ENCODE results near the gene RELCH.

RELCH gene

DNA sequence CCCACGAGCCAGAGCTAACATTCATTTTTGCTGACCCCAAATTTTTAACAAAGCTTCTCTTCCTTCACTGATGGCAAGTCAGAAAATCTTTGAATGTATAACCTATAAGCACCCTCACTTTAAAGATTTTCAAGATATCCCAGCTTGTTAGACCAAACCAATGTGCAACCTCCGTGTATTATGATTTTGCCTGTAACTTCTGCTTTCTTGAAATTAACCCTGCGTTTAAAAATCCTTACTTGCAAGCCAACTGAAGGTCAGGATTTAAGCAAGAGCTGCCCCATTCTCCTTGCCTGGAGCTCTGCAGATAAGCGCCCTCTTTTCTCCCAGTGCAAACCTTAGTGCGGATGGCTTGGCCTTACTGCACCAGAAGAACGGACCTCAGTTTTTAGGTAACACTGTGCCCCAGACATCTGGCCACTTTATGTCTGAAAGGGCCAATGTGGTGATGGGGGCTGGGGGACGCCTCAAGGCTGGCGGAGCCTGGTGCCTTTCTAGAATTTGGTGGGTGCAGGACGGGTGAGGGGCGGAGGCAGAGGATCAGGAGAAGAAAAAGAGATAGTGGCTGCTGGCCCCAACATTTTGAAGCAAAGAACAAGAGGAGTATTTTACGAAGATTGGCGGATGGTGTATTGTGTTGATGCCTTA lies 137.2 kb downstream of the RELCH start:
- DNase-seq = peak; percentile 26

DNA sequence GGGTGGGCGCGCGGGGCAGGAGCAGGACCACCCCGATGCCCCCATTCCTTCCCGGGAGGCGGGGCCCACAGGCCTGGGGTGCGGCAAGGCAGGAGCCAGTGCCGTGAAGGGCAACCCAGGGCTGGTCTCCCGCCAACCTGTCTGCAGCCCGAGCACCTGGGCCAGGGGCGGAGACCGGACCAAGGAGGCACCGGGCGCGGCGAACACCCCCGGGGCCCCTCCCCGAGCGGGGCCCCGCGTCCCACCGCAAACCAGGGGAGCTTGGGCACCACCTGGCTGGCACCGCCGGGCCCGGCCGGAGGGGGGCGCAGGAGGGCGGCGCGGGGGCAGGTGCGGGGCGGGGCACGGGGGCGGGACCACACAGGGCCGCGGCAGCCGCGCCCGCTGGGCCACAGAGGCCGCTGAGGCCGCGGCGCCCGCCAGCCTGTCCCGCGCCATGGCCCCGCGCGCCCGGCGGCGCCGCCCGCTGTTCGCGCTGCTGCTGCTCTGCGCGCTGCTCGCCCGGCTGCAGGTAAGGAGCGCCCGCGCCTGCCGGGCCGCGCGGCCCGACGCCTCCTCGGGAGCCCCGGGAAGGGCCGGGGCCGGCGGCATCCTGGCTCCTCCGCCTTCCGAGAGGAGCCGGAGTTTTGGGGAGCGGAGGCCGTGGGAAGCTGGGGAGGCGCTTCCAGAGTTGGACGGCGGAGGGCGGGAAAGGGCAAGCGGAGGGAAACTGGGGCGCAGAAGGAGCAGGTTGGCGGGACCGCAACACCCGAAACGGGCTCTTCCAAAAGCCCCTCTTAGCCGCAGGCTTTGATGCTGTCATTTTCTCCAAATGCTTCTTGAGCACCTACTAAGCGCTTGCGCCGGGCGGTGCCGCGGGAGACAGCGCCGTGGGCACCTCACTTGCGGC lies 138.1 kb downstream of the RELCH start, which contains the start of gene TNFRSF11A:
TSS of gene TNFRSF11A (plus strand) at position 394 of the 889 bp plus-strand sequence. CDS start at position 437, 43 bp downstream.
- peak; percentile 84 for DNase-seq

DNA sequence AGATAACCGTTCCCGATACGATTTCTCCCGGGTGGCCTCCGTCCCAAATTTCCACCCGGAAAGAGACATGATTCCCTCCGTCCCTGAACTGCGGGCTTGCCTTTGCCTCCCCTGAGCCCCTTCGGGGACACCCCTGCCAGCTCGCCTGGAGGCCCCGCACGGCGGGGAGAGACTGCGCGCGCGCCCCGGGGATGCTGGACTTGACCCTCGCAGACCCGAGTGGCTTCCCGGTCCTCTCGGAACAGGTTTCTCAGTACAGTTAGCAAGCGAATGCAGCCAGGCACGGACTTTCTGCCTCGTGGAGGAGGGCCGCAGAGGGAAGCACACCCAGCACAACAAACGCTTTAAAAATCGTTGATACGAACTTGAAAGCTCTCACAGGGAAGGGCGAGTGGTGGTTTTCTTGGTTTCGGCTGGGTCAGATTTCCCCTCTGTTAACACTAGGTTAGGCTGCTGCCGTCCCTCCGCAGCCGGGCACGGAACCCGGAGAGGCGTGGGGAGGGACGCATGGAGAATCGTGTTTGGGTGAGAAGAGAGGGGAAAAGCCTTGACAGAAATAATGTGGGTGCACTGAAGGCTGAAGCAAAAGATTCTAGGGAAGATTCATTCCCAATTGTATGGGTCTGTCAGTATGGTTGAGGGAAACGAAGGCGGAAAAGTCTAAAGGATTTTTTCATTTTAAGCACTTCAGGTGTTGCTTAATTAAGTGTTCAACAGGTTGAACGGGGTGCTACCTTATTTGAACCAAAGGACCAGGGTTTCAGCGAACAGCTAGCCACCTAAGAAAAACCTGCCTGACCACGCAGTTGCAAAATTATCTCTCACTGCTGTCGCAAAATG lies 139.0 kb downstream of the RELCH start:
- DNase-seq = peak; percentile 56

DNA sequence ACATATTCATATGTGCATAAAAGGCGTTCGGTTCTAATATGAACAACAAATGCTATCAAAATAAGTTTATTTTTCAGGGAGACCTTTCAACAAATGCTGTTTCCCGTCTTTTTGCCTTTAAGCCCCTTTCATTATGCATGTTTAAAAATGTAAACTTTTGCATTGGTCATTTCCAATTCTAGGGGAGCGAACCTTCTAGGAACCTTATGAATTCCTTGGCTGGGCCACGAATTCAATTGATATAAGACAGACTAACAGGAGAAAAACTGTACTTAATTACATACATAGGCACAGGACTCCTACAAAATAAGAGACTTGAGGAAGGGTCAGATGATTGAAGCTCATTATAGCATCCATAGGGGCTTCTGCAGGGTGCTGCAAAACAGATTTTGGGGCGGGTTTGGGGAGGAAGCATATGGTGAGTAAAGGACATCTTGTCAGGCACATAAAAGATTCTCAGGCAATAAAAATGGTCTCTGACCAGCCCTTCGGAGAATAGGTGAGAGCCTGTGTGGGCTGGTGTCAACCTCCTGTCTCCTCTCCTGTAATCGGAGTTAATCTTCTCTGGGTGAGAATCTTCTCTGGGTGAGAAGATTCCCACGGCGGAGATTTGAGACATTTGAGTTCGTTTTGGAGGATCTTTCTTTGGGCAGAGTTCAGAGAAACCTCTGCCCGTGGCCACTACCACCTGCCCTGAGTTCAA lies 139.7 kb downstream of the RELCH start:
- no peak for DNase-seq

DNA sequence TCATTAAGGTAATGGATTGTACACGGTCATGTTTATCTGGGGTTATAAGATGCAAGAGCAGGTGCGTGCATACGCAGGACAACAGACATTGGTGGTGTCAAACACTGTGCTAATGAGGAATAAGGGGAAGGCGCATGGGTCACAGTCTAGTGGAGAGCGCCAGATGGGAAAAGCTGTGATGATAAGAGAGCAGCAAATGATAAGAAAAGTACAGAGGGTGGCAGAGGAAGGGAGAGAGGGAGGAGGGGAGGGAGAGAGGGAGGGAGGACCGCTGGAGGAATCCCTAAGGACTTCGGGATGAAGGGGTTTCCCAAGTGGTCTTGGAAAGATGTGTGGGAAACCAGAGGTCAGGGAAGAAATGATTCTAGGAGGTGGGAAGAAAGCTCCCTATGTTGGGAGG lies 140.9 kb downstream of the RELCH start:
- no peak for DNase-seq

DNA sequence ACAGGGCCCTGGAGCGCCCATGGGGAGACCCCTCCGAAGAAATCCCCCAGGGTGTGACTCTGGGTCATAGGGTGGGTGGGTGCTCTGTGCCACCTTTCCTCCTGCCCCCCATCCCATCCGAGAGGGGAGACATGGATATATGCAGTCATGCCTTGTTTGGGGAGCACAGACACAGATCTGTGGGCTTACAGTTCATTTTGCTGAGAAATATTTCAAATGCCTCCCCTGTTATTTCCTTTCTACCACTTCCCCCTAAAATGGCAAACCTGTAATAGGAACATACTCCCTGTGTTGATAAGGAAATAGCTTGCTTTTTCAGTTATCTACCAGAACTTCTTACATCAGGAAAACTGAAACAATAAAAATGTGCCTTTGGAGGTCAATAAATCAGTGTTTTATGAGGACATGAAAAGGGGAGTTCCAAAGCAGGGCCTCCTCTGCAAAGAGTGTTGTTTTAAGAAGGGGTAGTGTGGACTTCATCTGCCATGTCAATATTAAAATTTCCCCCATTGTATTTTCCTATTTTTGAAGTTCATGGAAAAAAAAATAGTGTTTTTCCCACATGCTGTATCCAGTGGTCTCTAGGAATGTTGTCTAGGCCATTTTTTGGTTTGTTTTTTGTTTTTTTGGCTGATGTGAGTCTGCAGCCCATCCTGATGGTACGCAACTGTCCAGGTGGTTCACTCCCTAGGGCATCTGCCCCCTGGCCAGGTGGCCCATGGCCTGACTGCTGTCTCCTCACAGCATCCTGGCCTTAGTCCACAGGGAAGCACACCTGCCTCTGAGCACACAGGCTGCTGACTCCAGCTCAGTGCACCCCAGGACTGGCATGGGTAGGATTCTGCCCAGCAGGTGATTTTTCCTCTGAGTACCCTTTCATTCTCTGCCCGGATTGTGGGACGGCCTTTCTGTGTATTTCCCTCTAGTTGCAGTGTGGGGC lies 141.8 kb downstream of the RELCH start:
- no peak for DNase-seq

DNA sequence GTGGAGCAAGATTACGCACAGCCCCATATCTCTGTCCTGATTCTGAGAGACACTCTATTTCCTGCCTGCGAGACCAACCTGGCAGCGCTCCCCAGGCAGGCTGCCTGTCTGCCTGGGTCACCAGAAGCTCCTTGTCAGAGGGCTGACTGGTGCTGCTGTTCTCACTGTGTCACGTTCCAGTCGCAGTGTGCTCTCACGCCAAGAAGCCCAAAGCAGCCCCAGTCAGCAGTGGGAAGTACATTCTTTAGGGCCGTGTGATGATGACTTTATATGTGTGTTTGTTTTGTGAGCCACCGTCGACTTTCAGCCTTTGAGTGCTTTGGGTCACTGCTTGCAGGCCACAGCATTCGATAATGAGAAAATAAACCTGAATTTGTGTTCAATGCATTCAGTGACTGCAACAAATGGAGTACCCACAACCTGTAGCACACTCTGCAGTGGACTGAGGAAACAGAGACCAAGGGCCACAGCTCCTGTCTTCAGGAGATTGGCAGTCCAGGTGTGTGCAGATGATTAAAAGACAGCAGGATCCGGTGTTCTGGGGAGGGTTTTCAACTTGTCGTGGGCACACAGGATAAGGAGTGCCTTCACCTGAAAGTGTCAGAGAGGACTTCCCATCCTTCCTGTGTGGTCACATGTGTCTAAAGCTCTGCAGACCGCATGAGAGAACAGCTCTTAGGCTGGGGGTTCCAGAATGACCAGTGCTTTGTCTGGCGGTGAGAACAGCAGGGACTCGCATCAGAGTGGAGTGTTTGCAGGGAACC lies 142.8 kb downstream of the RELCH start:
- DNase-seq = peak; percentile 43

DNA sequence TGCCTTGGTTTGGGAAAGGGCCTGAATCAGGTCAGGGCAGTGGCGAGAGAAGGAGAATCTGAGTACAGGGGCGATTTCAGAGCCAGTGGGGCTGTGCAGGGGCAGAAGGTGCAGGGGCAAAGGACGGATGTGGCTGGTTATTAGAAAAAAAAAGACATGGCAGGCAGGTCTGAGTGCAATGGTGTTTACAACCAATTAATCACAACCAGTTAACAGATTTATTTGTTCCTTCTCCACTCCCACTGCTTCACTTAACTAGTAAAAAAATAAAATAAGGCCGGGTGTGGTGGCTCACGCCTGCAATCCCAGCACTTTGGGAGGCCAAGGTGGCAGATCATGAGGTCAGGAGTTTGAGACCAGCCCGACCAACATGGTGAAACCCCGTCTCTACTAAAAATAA lies 143.6 kb downstream of the RELCH start:
- no peak for DNase-seq

DNA sequence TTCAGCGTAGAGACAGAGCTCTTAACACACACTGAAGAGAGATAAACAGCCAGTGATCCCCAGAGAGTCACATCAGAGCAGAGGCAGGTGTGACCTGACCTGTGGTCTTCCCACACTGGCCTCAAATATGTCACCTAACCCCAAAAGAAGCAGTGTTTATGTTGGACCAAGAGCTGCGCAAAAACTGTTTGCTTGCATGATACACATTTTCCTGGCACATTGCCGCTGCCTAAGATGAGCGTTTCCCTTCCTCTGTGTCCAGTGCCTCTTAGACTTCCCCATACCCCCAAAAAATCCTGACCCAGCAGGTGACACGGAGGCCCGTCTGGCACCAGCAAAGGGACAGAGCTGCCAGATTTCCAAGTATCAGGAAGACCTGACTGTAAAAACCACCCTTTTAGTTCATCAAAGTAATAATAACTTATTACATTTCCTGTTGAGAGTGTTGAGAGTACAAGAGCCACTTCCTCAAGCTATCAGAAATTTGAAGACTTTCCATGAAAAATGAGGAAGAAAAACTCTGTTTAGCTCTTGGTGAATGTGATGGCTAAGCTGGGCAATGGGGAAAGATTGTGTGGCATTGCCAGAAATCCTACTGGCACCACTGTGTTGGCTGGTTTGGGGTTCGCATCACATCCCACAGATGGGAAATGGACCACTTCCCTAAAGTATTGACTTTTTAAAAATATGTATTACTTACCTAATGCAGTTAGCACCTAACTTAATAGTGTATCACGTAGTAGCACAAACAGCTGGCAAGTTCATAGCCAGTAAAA lies 144.7 kb downstream of the RELCH start:
- DNase-seq = peak; percentile 77

DNA sequence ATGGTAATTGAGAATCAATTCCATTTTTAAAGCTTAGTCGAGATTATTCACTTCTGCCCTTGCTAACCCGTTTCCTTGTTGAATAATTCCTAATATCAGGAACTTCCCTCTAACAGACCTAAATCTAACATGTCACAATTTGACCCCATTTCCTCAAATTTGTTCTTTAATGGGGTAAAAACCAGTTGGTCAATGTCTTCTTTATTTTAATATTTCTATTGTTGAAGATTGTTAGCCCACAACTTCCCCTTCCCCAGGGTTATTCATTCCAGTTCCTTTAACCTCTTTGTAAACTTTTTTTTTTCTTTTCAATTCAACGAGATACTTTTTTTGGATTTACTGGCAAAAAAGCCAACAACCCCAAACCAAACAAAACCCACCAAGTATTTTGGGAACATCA lies 145.4 kb downstream of the RELCH start:
- DNase-seq = no peak

DNA sequence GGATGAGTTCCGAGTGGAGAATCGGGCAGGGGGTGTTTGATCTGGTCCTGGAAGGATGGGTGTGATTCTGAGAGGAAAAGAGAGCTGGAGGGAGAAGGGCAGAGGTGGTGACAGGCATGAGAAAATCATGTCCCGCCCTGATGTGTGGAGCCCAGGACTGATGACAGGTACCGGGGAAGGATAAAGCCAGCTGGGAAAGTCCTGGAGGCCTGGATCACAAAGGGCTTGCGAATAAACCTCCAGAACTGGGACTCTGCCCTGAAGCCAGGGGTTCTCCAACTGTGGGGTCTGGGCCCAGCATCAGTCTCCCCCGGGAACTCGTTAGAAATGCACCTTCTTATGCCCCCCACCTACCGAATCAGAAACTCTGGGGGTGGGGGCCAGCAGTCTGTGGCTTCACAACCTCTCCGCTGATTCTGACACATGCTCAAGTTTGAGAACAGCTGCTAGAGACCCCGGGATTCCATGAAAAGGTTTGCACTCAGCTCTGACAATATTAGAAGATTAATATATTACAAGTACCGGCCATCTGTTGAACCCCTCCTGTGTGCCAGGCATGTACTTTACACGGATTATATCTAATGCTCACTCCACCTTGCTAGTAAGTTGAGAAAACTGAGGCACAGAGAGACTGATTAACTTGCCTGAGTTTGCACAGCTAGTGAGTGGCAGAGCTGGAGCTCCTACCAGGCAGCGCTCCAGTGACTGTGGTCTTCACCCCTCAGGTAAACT lies 146.1 kb downstream of the RELCH start:
- DNase-seq = no peak

DNA sequence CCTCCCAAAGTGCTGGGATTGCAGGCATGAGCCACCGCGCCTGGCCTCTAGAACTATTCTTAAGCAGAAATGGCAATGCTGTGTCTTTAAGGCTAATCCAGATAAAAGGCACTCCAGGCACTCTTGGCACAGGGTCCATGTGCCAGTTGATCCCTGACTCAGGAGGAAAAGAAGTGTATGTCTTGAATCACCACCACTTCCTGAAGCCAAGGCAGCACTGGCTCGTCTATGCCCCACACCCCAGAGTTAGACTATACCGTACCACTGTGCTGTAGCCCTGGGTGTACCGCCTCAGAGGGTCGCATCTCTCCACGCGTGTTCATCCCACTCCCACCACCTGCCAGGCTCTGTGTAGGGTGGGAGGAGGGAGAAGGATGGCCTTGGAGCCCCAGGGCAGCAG lies 147.1 kb downstream of the RELCH start:
- DNase-seq = no peak

DNA sequence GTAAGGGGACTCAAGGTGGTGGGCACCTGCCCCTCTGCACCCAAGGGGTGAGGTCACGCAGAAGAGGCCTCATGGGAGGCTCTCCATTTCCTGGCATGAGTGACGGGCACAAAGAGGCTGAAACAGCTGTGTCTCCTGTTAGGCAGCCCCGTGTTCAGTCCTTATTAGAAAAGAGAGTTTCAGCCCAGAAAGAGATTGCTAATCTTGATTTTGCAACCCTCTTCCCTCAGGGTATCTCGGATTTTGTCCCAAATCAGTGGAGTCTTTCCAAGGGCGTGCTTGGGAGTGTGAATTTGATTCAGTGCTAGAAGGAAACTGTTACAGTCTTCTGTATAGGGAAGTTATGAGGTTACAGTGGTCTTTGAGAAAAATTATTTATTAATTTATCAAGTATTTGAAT lies 148.4 kb downstream of the RELCH start:
- DNase-seq = no peak

DNA sequence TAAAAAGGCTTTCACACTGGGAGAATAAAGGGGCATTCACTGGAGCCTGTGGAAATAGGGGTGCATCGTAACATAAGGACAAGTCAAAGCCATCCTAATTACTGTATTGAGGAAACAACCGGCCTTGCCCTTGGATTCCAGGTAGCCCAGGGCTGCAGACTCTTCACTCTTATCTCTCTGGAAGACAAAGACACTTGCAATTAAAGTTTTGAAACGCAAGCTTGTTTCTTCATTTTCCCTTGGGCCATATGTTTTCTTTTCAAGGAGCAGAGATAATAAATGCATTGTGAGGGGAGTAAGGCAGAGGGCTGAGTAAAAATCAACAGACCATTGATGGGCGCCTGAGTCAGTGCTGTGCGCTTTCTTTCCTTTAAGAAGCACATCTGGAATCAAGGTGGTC lies 149.6 kb downstream of the RELCH start:
- DNase-seq = no peak

DNA sequence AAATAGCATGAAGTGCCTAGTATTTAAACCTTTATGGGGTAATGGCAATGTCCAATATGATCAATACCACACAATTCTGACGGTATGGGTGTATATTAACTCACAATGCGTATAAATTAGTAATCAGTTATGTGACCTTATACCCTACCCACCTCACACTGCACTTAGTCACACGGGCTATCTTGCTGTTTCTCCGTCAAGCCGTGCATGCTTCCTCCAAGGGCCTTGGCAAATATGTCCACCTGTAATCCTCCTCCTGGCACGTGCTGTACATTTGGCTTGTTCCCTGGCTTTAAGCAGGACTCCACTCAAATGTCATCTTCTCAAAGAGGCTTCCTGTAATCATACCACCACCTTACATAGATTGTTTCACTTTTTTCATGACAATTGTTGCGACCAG lies 150.3 kb downstream of the RELCH start:
- no peak for DNase-seq

DNA sequence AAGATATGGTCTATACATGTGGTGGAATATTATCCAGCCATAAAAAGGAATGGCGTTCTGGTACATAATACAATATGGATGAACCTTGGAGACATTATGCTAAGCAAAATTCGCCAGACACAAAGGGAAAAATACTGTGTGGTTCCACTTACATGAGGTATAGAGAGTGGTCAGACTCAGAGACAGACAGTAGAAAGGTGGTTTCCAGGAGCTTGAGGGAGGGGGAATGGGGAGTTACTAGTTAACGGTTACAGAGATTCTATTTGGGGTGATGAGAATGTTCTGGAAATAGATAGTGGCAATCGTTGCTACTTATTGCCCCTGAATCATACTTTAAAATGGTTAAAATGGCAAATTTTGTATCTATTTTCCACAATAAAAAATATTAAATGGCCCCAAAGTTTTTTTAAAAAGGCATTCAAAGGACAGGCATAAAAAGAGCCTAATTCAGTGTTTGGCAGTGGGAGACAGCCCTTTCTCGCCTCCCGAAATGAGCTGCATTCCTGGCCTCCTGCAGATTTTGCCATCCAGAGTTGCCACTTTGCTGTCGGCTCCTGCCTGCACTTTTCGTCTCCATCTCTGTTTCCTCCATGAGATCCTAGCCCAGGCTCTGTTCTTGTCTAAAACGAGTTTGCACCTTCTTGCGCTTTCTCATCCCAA lies 151.5 kb downstream of the RELCH start:
- no peak for DNase-seq

DNA sequence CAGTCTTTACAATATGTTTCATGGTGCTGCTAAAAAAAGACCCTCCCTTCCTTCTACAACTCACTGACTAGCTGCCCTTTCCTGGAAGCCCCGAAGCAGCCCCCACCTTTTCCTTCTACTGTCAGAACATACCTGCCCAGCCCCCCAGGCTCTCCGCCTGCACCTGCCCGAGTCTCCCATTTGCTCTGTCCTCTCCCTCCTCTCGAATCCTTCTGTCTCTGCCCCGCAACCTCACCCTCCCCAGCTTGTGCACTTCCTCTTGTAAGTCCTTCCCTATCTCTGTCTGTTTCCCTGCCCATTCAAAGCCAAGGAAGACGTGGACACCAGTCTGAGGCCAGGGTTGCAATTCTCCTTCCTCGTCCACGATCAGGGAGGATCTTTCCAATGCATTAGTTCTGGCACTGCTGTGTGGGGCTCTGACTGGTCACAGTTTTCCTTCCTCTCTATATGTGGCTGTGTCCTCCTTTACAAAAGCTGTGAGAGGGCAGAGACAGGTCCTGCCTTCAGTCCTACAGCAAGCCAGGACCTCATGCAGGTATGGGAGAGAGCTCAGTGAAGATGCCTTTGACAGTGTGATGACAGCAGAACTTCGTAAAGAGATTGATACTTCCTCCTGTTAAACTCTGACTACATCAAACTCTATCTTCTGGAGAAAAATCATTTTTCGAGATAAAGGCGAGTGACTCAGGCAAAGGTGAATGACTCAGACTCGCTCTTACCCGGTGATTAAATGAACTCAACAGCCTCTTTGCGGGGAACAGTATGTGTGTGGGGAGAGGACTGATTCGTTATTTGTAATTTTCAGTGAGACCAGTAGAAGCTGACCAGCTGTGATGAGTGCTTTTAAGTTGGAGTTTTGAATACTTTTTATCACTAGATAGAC lies 152.3 kb downstream of the RELCH start:
- DNase-seq = no peak

DNA sequence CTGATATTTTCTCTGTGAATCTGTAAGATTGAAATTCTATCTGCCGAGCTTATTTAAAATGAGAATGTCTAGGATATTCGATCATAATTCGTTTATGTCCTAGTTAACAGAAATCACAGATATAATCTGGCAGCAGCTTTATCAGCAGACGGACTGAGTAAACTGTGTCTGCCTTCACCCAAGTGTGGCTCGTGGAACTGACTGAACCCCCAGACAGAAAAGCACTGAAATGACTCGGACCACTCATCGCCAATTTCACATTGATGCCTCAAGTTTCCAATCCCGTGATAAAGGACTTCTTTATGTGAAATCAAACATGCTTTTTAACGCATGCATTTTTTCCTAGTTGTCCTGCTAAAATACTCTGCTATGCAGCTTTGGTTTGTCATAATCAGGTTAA lies 153.9 kb downstream of the RELCH start:
- DNase-seq = no peak
